Uterus (tissue), 2 donors: ENCODE data around the gene ZFAND3.

Source experiments
- POLR2A ChIP-seq, 2 donors: fragments of 450-650 bp; IDR thresholded peaks; one replicate each; pipeline ENCODE4 v1.6.1; 2016; ENCODE audit warnings: antibody characterized with exemption in 2 of 2, mild to moderate bottlenecking in 1 of 2, moderate library complexity in 1 of 2
- TF ChIP-seq, protein P1 (sequence below), 4 experiments: fragments of 200-600 bp in 2 of 4; fragments of 450-650 bp in 2 of 4; sonication (generic) in 2 of 4; IDR thresholded peaks; one replicate each; pipeline ENCODE4 v1.5.1; 2016 to 2019; ENCODE audit warnings: antibody characterized with exemption in 4 of 4, mild to moderate bottlenecking in 2 of 4, moderate library complexity in 1 of 4

DNA sequence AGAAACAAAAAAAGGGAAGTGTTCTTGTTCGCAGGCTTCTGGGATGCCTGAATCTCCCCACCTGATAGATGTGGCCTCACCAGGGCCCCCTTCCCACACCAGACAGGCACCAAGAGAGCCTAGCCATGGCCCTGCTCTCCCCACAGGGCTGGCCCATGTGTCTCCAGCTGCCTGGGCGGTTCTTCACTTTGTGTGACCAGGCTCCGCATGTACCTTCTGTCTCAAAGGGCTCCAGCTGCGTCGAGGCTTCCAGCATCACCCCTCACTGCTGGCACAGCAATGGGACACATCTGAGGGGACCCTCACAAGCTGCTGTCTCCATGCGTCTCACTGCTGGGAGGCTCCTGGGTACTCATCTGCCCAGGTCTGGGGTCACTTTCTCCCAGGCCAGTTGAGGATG, 362.9 kb downstream of the ZFAND3 start:
- TF ChIP-seq, protein P1, sequence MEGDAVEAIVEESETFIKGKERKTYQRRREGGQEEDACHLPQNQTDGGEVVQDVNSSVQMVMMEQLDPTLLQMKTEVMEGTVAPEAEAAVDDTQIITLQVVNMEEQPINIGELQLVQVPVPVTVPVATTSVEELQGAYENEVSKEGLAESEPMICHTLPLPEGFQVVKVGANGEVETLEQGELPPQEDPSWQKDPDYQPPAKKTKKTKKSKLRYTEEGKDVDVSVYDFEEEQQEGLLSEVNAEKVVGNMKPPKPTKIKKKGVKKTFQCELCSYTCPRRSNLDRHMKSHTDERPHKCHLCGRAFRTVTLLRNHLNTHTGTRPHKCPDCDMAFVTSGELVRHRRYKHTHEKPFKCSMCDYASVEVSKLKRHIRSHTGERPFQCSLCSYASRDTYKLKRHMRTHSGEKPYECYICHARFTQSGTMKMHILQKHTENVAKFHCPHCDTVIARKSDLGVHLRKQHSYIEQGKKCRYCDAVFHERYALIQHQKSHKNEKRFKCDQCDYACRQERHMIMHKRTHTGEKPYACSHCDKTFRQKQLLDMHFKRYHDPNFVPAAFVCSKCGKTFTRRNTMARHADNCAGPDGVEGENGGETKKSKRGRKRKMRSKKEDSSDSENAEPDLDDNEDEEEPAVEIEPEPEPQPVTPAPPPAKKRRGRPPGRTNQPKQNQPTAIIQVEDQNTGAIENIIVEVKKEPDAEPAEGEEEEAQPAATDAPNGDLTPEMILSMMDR (IDR thresholded peaks at IDR 0.05) = no peak
- TF ChIP-seq POLR2A (IDR thresholded peaks at IDR 0.05) = no peak
